Chondrocyte (in vitro differentiated cells): ENCODE results near the gene LHFPL6. TPM values are rescaled to one million over a fixed set of nuclear protein-coding genes. Genes with fewer than 3 reads are reported as not detected.
A peak's percentile ranks its signal among the peaks of the same experiment; 100 is the strongest.

Experiments used
- DNase-seq: peaks from one replicate; pipeline ENCODE4 v3.0.0; 2021; ENCODE audit warnings: mixed read lengths, low spot score
- H3K27ac Mint-ChIP-seq: one replicate; pipeline ENCODE4 v1.8.0; 2021; ENCODE audit warnings: mild to moderate bottlenecking, moderate library complexity, mixed read lengths; ENCODE audit not compliant: unreplicated experiment
- H3K27me3 Mint-ChIP-seq: 2 replicates; pipeline ENCODE4 v1.8.0; 2021; ENCODE audit warnings: low read depth, mixed read lengths
- H3K36me3 Mint-ChIP-seq: 2 replicates; pipeline ENCODE4 v1.8.0; 2021; ENCODE audit warnings: low read depth, mixed read lengths
- H3K4me1 Mint-ChIP-seq: 2 replicates; pipeline ENCODE4 v1.8.0; 2021; ENCODE audit warnings: low read depth, mild to moderate bottlenecking, mixed read lengths
- H3K4me3 Mint-ChIP-seq: one replicate; pipeline ENCODE4 v1.8.0; 2021; ENCODE audit warnings: mild to moderate bottlenecking, moderate library complexity, mixed read lengths; ENCODE audit not compliant: unreplicated experiment
- H3K9me3 Mint-ChIP-seq: 2 replicates; pipeline ENCODE4 v1.8.0; 2021; ENCODE audit warnings: low read depth, mixed read lengths
- total RNA-seq: library from RNA; stranded (reverse); gene quantifications from 3 replicates; pipeline ENCODE4 v1.2.1, GENCODE V29; 2021
- TF ChIP-seq, protein P1 (sequence below): fragments of 200-600 bp; sonication (generic); IDR thresholded peaks from 2 replicates; pipeline ENCODE4 v1.5.0; 2021; ENCODE audit warnings: antibody characterized with exemption, mild to moderate bottlenecking, moderate library complexity

Gene LHFPL6
- total RNA-seq, 1 donor from 2014 or later: 101 TPM

- H3K36me3 Mint-ChIP-seq: peaks cover 3% of the 10 kb centered on the region
- H3K27me3 Mint-ChIP-seq: no peaks in the 10 kb centered on the region
- H3K4me3 Mint-ChIP-seq: no peak overlapping the region
- TF ChIP-seq, protein P1, sequence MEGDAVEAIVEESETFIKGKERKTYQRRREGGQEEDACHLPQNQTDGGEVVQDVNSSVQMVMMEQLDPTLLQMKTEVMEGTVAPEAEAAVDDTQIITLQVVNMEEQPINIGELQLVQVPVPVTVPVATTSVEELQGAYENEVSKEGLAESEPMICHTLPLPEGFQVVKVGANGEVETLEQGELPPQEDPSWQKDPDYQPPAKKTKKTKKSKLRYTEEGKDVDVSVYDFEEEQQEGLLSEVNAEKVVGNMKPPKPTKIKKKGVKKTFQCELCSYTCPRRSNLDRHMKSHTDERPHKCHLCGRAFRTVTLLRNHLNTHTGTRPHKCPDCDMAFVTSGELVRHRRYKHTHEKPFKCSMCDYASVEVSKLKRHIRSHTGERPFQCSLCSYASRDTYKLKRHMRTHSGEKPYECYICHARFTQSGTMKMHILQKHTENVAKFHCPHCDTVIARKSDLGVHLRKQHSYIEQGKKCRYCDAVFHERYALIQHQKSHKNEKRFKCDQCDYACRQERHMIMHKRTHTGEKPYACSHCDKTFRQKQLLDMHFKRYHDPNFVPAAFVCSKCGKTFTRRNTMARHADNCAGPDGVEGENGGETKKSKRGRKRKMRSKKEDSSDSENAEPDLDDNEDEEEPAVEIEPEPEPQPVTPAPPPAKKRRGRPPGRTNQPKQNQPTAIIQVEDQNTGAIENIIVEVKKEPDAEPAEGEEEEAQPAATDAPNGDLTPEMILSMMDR: no peak
- H3K9me3 Mint-ChIP-seq: peaks cover 15% of the 10 kb centered on the region
- no peak overlapping the region for H3K27ac Mint-ChIP-seq
- DNase-seq: no peak
- H3K4me1 Mint-ChIP-seq: peaks cover 32% of the 10 kb centered on the region
Observed at GRCh38 chr13:39298951-39299350, 304.0 kb downstream of the LHFPL6 start.

DNA sequence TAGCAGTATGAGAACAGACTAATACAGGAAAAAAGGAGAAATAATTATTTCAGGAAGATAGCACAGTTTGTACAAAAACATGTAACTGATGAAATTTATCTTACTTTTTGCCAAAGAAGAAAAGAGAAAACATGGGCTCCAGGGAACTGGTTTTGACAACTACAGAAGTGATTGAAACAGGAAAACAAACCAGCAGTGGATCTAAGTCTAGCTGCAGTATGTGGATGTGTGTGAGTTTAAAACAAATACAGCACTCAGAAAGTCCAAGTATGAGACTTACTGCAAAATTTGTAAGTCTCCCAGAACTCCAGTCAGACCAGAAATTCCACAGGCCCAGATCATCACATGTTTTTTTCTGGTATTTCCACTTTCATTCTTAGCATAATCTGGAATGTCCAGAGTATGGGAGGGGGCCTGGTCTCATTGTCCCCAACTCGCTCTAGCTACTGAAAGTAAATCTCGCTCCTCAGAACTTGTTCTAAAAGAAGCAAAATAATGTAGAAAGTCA lies 305.3 kb downstream of the LHFPL6 start:
- TF ChIP-seq, protein P1: no peak
- Mint-ChIP-seq H3K27ac (peak overlapping the region; percentile 92), H3K36me3 (peaks cover 3% of the 10 kb centered on the region), H3K4me3 (no peak overlapping the region), H3K9me3 (peaks cover 15% of the 10 kb centered on the region), H3K27me3 (no peaks in the 10 kb centered on the region), H3K4me1 (peaks cover 33% of the 10 kb centered on the region)
- no peak for DNase-seq

GRCh38 chr13:39297023-39297422 lies 306.0 kb downstream of the LHFPL6 start:
- no peaks in the 10 kb centered on the region for H3K27me3 Mint-ChIP-seq
- H3K9me3 Mint-ChIP-seq: peaks cover 15% of the 10 kb centered on the region

GRCh38 chr13:39296193-39296592 lies 306.8 kb downstream of the LHFPL6 start:
- TF ChIP-seq, protein P1: no peak
- no peak overlapping the region for H3K27ac Mint-ChIP-seq
- peaks cover 15% of the 10 kb centered on the region for H3K9me3 Mint-ChIP-seq
- H3K4me1 Mint-ChIP-seq: peaks cover 25% of the 10 kb centered on the region
- H3K27me3 Mint-ChIP-seq: no peaks in the 10 kb centered on the region
- H3K4me3 Mint-ChIP-seq: no peak overlapping the region
- no peak for DNase-seq
- H3K36me3 Mint-ChIP-seq: peaks cover 3% of the 10 kb centered on the region

More at GRCh38 chr13:39297023-39297422, 306.0 kb downstream of the LHFPL6 start:
- Mint-ChIP-seq H3K4me1 (peaks cover 26% of the 10 kb centered on the region), H3K36me3 (peaks cover 3% of the 10 kb centered on the region), H3K4me3 (no peak overlapping the region), H3K27ac (peak overlapping the region; percentile 92)
- TF ChIP-seq, protein P1: no peak
- DNase-seq: no peak

Other genes with a start within 250 kb of the LHFPL6 start
- gene COG6, start 52.5 kb upstream of the LHFPL6 start, total RNA-seq: 57.7 to 73.9 TPM (median 60.9 TPM) in 3 replicates